ENCODE data around the gene KIF16B.

KIF16B gene

DNA sequence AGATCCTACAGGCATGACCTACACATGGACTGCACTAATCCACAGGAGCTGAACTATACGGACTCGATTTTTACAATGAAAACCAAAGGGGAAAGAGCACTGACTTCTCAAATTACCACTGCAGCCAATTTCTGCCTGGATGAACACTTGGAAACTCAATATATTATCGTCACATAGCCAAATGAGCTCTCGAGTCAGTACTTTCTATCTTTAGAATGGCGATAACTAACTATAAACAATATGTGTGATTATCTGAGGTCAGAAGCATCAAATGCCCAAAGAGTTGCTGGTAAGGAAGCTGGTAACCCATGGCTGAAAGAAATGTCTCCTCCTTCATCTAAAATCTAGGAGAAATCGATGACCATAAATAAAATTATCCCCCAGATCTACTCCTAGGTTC, 86.7 kb downstream of the KIF16B start:
- no peak overlapping the region for H3K4me3 ChIP-seq (ENCODE audit: low read depth, low read length)
- POLR2A ChIA-PET: no interaction called here
- TF ChIP-seq, protein P1, sequence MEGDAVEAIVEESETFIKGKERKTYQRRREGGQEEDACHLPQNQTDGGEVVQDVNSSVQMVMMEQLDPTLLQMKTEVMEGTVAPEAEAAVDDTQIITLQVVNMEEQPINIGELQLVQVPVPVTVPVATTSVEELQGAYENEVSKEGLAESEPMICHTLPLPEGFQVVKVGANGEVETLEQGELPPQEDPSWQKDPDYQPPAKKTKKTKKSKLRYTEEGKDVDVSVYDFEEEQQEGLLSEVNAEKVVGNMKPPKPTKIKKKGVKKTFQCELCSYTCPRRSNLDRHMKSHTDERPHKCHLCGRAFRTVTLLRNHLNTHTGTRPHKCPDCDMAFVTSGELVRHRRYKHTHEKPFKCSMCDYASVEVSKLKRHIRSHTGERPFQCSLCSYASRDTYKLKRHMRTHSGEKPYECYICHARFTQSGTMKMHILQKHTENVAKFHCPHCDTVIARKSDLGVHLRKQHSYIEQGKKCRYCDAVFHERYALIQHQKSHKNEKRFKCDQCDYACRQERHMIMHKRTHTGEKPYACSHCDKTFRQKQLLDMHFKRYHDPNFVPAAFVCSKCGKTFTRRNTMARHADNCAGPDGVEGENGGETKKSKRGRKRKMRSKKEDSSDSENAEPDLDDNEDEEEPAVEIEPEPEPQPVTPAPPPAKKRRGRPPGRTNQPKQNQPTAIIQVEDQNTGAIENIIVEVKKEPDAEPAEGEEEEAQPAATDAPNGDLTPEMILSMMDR (IDR thresholded peaks at IDR 0.05; ENCODE audit: insufficient read depth, low read length, missing control alignments): no peak
- CTCF ChIA-PET: interaction anchor here (2.2 to 2.3 kb wide), 2 partner anchors 9 to 11 kb away, joined by 4 to 13 read pairs; no protein-coding TSS in a partner anchor
- DNase-seq (ENCODE audit: low read depth, low spot score): no peak

- TF ChIP-seq, protein P1 (IDR thresholded peaks at IDR 0.05; ENCODE audit: insufficient read depth, low read length, missing control alignments): no peak
- POLR2A ChIA-PET: no interaction called here
- no peak for DNase-seq (ENCODE audit: low read depth, low spot score)
- H3K4me3 ChIP-seq (ENCODE audit: low read depth, low read length): no peak overlapping the region
- CTCF ChIA-PET: interaction anchor here (2.2 to 2.3 kb wide), 2 partner anchors 8 to 10 kb away, joined by 4 to 13 read pairs; no protein-coding TSS in a partner anchor
Measured at GRCh38 chr20:16485401-16485800, 87.8 kb downstream of the KIF16B start.

GRCh38 chr20:16483024-16483423, 90.2 kb downstream of the KIF16B start:
- H3K4me3 ChIP-seq (ENCODE audit: low read depth, low read length): no peak overlapping the region
- CTCF ChIA-PET: no interaction called here
- DNase-seq (ENCODE audit: low read depth, low spot score): no peak
- TF ChIP-seq, protein P1 (IDR thresholded peaks at IDR 0.05; ENCODE audit: insufficient read depth, low read length, missing control alignments): no peak
- POLR2A ChIA-PET: no interaction called here

GRCh38 chr20:16481977-16482376, 91.3 kb downstream of the KIF16B start:
- TF ChIP-seq, protein P1 (IDR thresholded peaks at IDR 0.05; ENCODE audit: insufficient read depth, low read length, missing control alignments): no peak
- POLR2A ChIA-PET: no interaction called here

GRCh38 chr20:16479666-16480065, 93.6 kb downstream of the KIF16B start:
- H3K4me3 ChIP-seq (ENCODE audit: low read depth, low read length): no peak overlapping the region
- ChIA-PET POLR2A (no interaction called here), CTCF (interaction anchor here (1.7 kb wide), 1 partner anchor 9 kb away, joined by 4 read pairs; no protein-coding TSS in a partner anchor)
- no peak for DNase-seq (ENCODE audit: low read depth, low spot score)
- TF ChIP-seq, protein P1 (IDR thresholded peaks at IDR 0.05; ENCODE audit: insufficient read depth, low read length, missing control alignments): no peak

More at GRCh38 chr20:16481977-16482376, 91.3 kb downstream of the KIF16B start:
- H3K4me3 ChIP-seq (ENCODE audit: low read depth, low read length): no peak overlapping the region
- DNase-seq (ENCODE audit: low read depth, low spot score): no peak
- CTCF ChIA-PET: interaction anchor here (1.3 kb wide), 1 partner anchor 21 kb away, joined by 3 read pairs; no protein-coding TSS in a partner anchor

DNA sequence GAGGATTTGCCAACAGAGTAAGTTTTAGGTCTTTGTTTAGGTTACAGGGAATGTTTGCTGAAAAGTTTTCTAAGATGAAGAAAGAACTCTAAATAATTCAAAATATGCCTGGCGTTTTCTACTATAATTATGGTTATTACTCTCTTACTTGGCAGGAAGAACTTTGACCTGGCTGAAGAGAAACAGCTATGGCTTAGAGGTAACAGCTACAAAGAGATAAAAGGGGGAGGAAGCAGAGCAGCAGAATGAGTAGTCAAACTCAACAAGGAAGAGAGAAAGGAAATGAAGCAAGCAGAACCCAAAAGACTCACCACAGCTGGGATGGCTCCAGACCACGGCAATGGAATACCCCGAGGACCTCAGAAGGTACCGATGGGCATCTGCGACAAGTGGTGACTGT, 95.6 kb downstream of the KIF16B start:
- no peak for DNase-seq (ENCODE audit: low read depth, low spot score)
- TF ChIP-seq, protein P1 (IDR thresholded peaks at IDR 0.05; ENCODE audit: insufficient read depth, low read length, missing control alignments): no peak
- ChIA-PET POLR2A (no interaction called here), CTCF (interaction anchor here (1.2 to 1.7 kb wide), 3 partner anchors 9 to 17 kb away, joined by 3 to 4 read pairs (median 4); no protein-coding TSS in a partner anchor)
- H3K4me3 ChIP-seq (ENCODE audit: low read depth, low read length): no peak overlapping the region
